ENCODE results near the gene XKRX.

Gene XKRX

DNA sequence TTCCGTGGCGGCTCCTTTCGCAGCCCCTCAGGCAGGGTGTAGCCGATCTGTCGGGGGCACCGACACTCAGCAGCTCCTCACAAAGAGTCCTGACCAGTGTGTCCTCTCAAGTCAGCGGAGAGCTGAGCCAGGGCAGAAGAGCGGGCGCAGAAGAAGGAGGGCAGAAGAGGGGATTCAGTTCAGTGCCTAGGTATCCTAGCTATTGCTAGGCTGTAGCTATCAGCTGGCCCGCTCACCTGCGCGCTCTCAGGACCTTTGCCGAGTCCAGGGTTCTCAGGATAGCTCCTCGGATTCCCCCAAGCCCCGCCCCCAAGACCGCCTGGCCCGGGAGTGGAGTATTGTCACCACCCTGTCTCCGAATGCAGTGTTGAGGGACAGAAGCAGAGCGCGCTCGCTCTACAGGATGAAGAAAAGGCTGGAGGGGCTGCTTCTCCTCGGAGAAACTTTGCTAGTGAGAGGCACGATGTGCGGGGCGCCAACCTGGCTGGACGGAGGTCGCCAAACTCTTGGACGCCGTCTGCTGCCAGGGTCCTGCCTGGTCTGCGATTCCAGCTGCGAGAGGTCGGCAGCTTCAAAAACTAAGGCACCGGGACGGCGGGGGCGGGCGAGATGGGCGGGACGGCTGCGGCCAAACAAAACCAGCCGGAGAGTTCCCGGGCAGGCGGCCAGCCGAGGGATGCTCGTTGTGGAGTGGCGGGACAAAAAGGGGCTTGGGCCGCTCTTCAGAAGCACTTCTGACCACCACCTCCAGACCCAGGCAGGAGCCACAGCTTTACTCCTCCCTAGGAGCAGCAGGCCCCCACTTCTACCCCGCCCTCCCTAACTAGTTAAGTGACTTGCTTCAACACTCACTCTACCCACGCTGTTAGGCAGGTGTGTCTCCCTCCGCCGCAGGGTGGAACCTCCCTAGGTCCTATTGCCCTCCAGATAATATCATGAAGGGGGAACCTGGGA is at the start of gene XKRX:
Gene XKRX, minus strand, starts transcription at position 258 of the 954 bp plus-strand sequence. CDS start 613 bp downstream, outside the sequence.
- Histone ChIP-seq H3K4me3 (ENCODE audit: low read depth in 1 of 5, low read length in 5 of 5) (peak within 1 kb of the TSS in 4 of 5 donors; percentile 11 to 50 (median 30)), H3K9me3 (ENCODE audit: control insufficient read depth in 5 of 5, low read length in 5 of 5) (peaks cover 0 to 7% (median 6%) of the 10 kb centered on the region in 5 donors), H3K27ac (ENCODE audit: low read depth, low read length) (no peak within 1 kb of the TSS), H3K27me3 (ENCODE audit: control insufficient read depth in 5 of 5, insufficient read depth in 4 of 5, low read length in 5 of 5) (peaks cover 2 to 28% (median 14%) of the 10 kb centered on the region in 5 donors), H3K4me1 (ENCODE audit: control insufficient read depth in 5 of 5, insufficient read depth in 5 of 5, low read length in 5 of 5) (peaks cover 0 to 12% (median 5%) of the 10 kb centered on the region in 5 donors), H3K36me3 (ENCODE audit: control insufficient read depth in 5 of 5, insufficient read depth in 5 of 5, low read length in 5 of 5) (no peaks in the 10 kb centered on the region), H3K9ac (ENCODE audit: low read length in 5 of 5) (no peak within 1 kb of the TSS)

DNA sequence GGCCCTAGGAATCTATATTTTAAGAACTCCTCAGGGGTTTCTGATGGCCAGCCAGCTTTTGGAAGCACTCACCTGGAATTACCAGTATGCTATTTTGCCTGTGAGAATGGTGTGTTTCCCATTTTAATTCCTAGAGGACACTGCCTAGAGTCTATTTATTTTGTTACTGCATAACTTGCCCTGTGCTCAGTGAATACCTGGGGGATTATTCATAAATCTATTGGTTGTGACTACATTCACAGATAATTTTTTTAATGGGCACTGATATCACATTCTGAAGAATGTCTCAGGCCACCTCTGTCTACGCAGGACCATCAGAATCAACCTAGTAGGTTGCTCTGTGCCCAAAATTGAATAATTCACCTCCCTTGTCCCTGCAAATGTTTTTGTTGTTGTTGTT is 47.5 kb upstream of the XKRX start:
- Histone ChIP-seq H3K27ac (ENCODE audit: low read depth, low read length) (no peak overlapping the region), H3K36me3 (ENCODE audit: control insufficient read depth in 5 of 5, insufficient read depth in 5 of 5, low read length in 5 of 5) (peaks cover 0 to 3% (median 0%) of the 10 kb centered on the region in 5 donors), H3K4me3 (ENCODE audit: low read depth in 1 of 5, low read length in 5 of 5) (no peak overlapping the region), H3K27me3 (ENCODE audit: control insufficient read depth in 5 of 5, insufficient read depth in 4 of 5, low read length in 5 of 5) (peaks cover 0 to 5% (median 2%) of the 10 kb centered on the region in 5 donors), H3K9ac (ENCODE audit: low read length in 5 of 5) (no peak overlapping the region), H3K4me1 (ENCODE audit: control insufficient read depth in 5 of 5, insufficient read depth in 5 of 5, low read length in 5 of 5) (no peaks in the 10 kb centered on the region), H3K9me3 (ENCODE audit: control insufficient read depth in 5 of 5, low read length in 5 of 5) (peaks cover 0 to 13% (median 0%) of the 10 kb centered on the region in 5 donors)

DNA sequence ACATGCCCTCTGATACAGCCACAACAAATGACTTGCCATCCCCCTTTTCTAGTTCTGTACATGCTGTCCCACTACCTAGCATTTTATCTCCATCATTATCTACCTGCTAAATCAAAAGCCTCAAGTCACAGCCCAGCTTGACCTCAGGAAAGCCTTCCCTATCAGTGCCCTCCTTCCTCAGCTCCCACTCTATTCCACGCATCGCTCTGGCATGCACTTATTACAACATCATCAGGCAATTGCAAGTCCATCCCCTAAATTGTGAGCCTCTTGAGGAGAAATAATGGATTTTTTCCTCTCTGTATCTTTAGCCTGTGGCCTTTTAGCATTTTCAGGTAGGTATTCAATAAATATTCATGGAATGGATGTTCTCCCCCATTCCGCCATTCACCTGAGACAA is 46.5 kb upstream of the XKRX start:
- no peak overlapping the region for H3K27ac ChIP-seq (ENCODE audit: low read depth, low read length)
- H3K36me3 ChIP-seq (ENCODE audit: control insufficient read depth in 5 of 5, insufficient read depth in 5 of 5, low read length in 5 of 5), result no peaks in the 10 kb centered on the region
- H3K9me3 ChIP-seq (ENCODE audit: control insufficient read depth in 5 of 5, low read length in 5 of 5), result peaks cover 0 to 13% (median 0%) of the 10 kb centered on the region in 5 donors
- H3K4me3 ChIP-seq (ENCODE audit: low read depth in 1 of 5, low read length in 5 of 5), result no peak overlapping the region
- no peak overlapping the region for H3K9ac ChIP-seq (ENCODE audit: low read length in 5 of 5)
- H3K4me1 ChIP-seq (ENCODE audit: control insufficient read depth in 5 of 5, insufficient read depth in 5 of 5, low read length in 5 of 5), result no peaks in the 10 kb centered on the region
- peaks cover 0 to 2% (median 0%) of the 10 kb centered on the region in 5 donors for H3K27me3 ChIP-seq (ENCODE audit: control insufficient read depth in 5 of 5, insufficient read depth in 4 of 5, low read length in 5 of 5)

DNA sequence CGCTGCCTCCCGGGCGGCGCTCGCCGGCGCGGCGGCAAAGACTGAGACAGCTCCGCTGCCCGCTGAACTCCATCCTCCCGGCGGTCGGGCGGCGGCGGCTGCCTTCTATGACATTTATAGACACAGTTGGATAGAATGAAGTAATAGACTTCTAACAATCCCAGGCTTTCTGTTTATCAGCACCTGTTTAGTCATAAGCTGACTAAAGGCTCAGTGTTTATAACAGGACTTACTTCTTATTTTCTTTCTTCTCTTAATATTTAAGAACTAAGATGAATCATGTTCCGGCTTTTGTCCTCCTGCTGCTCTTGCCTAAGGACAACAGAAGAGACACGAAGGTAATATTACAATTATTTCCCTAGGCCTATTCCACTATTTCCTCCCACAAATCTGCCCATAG is 44.7 kb upstream of the XKRX start:
- peaks cover 0 to 2% (median 0%) of the 10 kb centered on the region in 5 donors for H3K27me3 ChIP-seq (ENCODE audit: control insufficient read depth in 5 of 5, insufficient read depth in 4 of 5, low read length in 5 of 5)
- H3K9ac ChIP-seq (ENCODE audit: low read length in 5 of 5), result no peak overlapping the region
- H3K4me1 ChIP-seq (ENCODE audit: control insufficient read depth in 5 of 5, insufficient read depth in 5 of 5, low read length in 5 of 5), result no peaks in the 10 kb centered on the region
- no peak overlapping the region for H3K27ac ChIP-seq (ENCODE audit: low read depth, low read length)
- no peaks in the 10 kb centered on the region for H3K36me3 ChIP-seq (ENCODE audit: control insufficient read depth in 5 of 5, insufficient read depth in 5 of 5, low read length in 5 of 5)
- H3K9me3 ChIP-seq (ENCODE audit: control insufficient read depth in 5 of 5, low read length in 5 of 5), result peaks cover 0 to 7% (median 0%) of the 10 kb centered on the region in 5 donors
- H3K4me3 ChIP-seq (ENCODE audit: low read depth in 1 of 5, low read length in 5 of 5), result no peak overlapping the region

DNA sequence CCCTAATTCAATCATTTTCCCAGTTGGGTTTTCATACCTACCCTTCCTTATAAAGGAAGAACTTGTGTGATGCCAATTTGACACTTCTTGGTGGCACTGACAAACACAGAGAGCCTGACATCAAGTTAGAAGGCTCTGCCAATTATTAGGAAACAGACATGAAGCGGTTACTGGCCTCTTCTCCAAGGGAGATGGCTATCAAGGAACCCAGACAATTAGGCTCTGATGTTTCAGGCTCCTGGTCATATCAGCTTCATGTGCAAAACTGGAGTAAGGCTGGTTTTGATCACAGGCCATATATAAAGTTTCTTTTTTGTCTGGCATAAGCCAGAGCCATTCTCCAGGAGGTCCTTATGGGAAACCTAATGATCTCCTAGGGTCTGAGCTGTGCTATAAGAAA is 41.2 kb upstream of the XKRX start:
- H3K9me3 ChIP-seq (ENCODE audit: control insufficient read depth in 5 of 5, low read length in 5 of 5), result peaks cover 0 to 3% (median 0%) of the 10 kb centered on the region in 5 donors
- no peaks in the 10 kb centered on the region for H3K4me1 ChIP-seq (ENCODE audit: control insufficient read depth in 5 of 5, insufficient read depth in 5 of 5, low read length in 5 of 5)
- H3K4me3 ChIP-seq (ENCODE audit: low read depth in 1 of 5, low read length in 5 of 5), result no peak overlapping the region
- no peak overlapping the region for H3K27ac ChIP-seq (ENCODE audit: low read depth, low read length)
- H3K36me3 ChIP-seq (ENCODE audit: control insufficient read depth in 5 of 5, insufficient read depth in 5 of 5, low read length in 5 of 5), result no peaks in the 10 kb centered on the region
- no peak overlapping the region for H3K9ac ChIP-seq (ENCODE audit: low read length in 5 of 5)
- H3K27me3 ChIP-seq (ENCODE audit: control insufficient read depth in 5 of 5, insufficient read depth in 4 of 5, low read length in 5 of 5), result no peaks in the 10 kb centered on the region

DNA sequence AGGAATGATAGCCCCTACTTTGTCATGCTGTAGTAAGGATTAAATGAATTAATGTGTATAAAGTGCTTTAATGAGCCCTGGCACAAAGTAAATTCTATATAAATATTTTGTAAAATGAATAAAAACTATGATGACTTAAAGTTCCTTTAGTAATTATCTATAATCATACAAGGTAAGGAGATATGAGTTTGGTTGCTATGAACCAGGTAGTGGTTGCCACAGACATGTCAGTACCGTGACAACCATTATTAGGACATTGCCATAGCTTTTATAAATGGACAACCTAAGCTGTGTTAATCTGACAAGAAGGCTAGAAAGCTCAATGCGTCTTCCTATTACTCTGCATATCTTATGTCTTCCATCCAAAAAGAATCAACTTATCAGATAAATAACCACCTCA is 40.7 kb upstream of the XKRX start, which contains the start of gene ARL13A:
Gene ARL13A, plus strand, starts transcription at position 301 of the 400 bp plus-strand sequence. CDS start 3,982 bp downstream, outside the sequence.
- Histone ChIP-seq H3K4me3 (ENCODE audit: low read depth in 1 of 5, low read length in 5 of 5) (no peak within 1 kb of the TSS), H3K27me3 (ENCODE audit: control insufficient read depth in 5 of 5, insufficient read depth in 4 of 5, low read length in 5 of 5) (no peaks in the 10 kb centered on the region), H3K9me3 (ENCODE audit: control insufficient read depth in 5 of 5, low read length in 5 of 5) (peaks cover 0 to 3% (median 0%) of the 10 kb centered on the region in 5 donors), H3K36me3 (ENCODE audit: control insufficient read depth in 5 of 5, insufficient read depth in 5 of 5, low read length in 5 of 5) (no peaks in the 10 kb centered on the region), H3K27ac (ENCODE audit: low read depth, low read length) (no peak within 1 kb of the TSS), H3K9ac (ENCODE audit: low read length in 5 of 5) (no peak within 1 kb of the TSS), H3K4me1 (ENCODE audit: control insufficient read depth in 5 of 5, insufficient read depth in 5 of 5, low read length in 5 of 5) (no peaks in the 10 kb centered on the region)

DNA sequence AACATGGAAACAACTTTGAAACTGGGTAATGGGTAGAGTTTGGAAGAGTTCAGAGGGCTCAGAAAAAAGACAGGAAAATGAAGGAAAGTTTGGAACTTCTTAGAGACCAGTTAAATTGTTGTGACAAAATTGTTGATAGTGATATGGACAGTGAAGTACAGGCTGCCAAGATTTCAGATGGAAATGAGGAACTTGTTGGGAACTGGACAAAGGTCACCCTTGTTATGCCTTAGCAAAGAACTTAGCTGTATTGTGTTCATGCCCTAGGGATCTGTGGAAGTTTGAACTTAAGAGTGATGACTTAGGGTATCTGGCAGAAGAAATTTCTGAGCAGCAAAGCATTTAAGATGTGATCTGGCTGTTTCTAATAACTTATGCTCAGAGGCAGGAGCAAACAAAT is 35.6 kb upstream of the XKRX start:
- H3K27ac ChIP-seq (ENCODE audit: low read depth, low read length), result no peak overlapping the region
- peaks cover 0 to 3% (median 0%) of the 10 kb centered on the region in 5 donors for H3K9me3 ChIP-seq (ENCODE audit: control insufficient read depth in 5 of 5, low read length in 5 of 5)
- no peaks in the 10 kb centered on the region for H3K4me1 ChIP-seq (ENCODE audit: control insufficient read depth in 5 of 5, insufficient read depth in 5 of 5, low read length in 5 of 5)
- no peaks in the 10 kb centered on the region for H3K36me3 ChIP-seq (ENCODE audit: control insufficient read depth in 5 of 5, insufficient read depth in 5 of 5, low read length in 5 of 5)
- no peak overlapping the region for H3K9ac ChIP-seq (ENCODE audit: low read length in 5 of 5)
- no peak overlapping the region for H3K4me3 ChIP-seq (ENCODE audit: low read depth in 1 of 5, low read length in 5 of 5)
- no peaks in the 10 kb centered on the region for H3K27me3 ChIP-seq (ENCODE audit: control insufficient read depth in 5 of 5, insufficient read depth in 4 of 5, low read length in 5 of 5)

DNA sequence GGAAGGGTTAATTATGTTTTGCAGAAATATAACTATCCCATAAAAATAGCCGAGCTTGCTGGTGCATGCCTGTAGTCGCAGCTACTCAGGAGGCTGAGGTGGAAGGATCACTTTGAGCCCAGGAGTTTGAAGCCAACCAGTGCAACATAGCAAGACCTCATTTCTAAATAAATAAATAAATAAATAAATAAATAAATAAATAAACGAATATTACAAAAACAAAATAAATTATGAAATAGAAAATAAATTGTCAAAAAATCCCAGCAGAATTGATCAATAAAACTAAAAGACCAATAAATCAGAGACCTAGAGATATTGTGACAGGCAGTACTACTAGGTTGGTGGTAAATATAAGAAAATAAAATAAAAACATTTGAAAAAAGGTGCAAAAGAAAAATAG is 34.1 kb upstream of the XKRX start:
- Histone ChIP-seq H3K36me3 (ENCODE audit: control insufficient read depth in 5 of 5, insufficient read depth in 5 of 5, low read length in 5 of 5) (no peaks in the 10 kb centered on the region), H3K27me3 (ENCODE audit: control insufficient read depth in 5 of 5, insufficient read depth in 4 of 5, low read length in 5 of 5) (no peaks in the 10 kb centered on the region), H3K4me3 (ENCODE audit: low read depth in 1 of 5, low read length in 5 of 5) (no peak overlapping the region), H3K27ac (ENCODE audit: low read depth, low read length) (no peak overlapping the region), H3K4me1 (ENCODE audit: control insufficient read depth in 5 of 5, insufficient read depth in 5 of 5, low read length in 5 of 5) (no peaks in the 10 kb centered on the region), H3K9ac (ENCODE audit: low read length in 5 of 5) (no peak overlapping the region), H3K9me3 (ENCODE audit: control insufficient read depth in 5 of 5, low read length in 5 of 5) (peaks cover 0 to 3% (median 0%) of the 10 kb centered on the region in 5 donors)

DNA sequence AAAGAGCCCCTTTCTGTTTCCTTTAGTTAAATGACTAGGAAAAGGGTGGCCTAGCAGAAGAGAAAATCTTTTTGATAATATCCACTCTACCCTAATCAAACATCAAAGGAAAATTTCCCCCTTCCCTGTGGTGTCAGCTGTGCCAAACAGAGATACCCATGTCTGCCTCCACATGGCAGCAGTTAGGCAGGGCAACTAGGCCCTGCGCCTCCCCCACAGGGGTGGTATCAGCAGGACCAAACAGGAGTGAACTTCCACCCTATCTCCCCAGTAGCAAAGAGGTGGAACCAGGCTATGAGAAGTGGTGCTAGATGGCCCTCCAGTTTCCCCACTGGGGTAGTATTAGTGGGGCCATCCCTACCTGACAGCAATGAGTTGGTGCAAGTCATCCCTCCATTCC is 19.8 kb upstream of the XKRX start:
- no peak overlapping the region for H3K27ac ChIP-seq (ENCODE audit: low read depth, low read length)
- H3K9me3 ChIP-seq (ENCODE audit: control insufficient read depth in 5 of 5, low read length in 5 of 5), result no peaks in the 10 kb centered on the region
- no peaks in the 10 kb centered on the region for H3K36me3 ChIP-seq (ENCODE audit: control insufficient read depth in 5 of 5, insufficient read depth in 5 of 5, low read length in 5 of 5)
- no peaks in the 10 kb centered on the region for H3K4me1 ChIP-seq (ENCODE audit: control insufficient read depth in 5 of 5, insufficient read depth in 5 of 5, low read length in 5 of 5)
- H3K9ac ChIP-seq (ENCODE audit: low read length in 5 of 5), result no peak overlapping the region
- H3K4me3 ChIP-seq (ENCODE audit: low read depth in 1 of 5, low read length in 5 of 5), result no peak overlapping the region
- peaks cover 0 to 10% (median 3%) of the 10 kb centered on the region in 5 donors for H3K27me3 ChIP-seq (ENCODE audit: control insufficient read depth in 5 of 5, insufficient read depth in 4 of 5, low read length in 5 of 5)

DNA sequence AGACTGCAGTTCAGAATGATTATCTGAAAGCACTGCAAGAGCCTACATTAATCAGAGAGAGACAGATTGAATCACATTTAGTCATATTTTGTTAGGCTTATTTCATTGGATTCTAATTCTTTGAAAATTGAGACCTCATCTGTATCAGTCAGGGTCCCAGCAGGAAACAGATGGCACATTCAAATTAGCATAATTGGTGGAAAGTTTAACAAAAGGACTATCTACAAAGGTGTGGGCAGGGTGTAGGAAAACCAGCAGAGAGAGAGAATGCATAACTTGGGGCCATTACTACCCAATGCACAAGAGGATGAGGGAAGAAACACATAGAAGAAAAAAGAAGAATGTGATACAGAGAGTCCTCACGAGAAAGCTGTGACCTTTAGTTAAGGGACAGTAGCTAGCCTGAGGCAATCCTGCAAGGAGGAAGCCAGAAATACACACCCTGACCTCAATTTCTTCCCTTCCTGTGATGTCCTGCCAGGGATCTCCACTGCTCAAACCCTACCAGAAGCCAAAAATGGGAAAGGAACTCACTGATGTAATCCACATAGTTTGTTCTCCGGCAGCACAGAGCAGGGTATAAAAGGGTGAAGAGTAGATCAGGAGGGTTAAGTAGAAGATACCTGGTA is 17.7 kb upstream of the XKRX start:
- Histone ChIP-seq H3K36me3 (ENCODE audit: control insufficient read depth in 5 of 5, insufficient read depth in 5 of 5, low read length in 5 of 5) (no peaks in the 10 kb centered on the region), H3K27me3 (ENCODE audit: control insufficient read depth in 5 of 5, insufficient read depth in 4 of 5, low read length in 5 of 5) (peaks cover 0 to 10% (median 5%) of the 10 kb centered on the region in 5 donors), H3K27ac (ENCODE audit: low read depth, low read length) (no peak overlapping the region), H3K9ac (ENCODE audit: low read length in 5 of 5) (no peak overlapping the region), H3K9me3 (ENCODE audit: control insufficient read depth in 5 of 5, low read length in 5 of 5) (no peaks in the 10 kb centered on the region), H3K4me1 (ENCODE audit: control insufficient read depth in 5 of 5, insufficient read depth in 5 of 5, low read length in 5 of 5) (no peaks in the 10 kb centered on the region), H3K4me3 (ENCODE audit: low read depth in 1 of 5, low read length in 5 of 5) (no peak overlapping the region)
